Osteocyte (in vitro differentiated cells): ENCODE measurements around the gene GLMN. TPM values are rescaled to one million over a fixed set of nuclear protein-coding genes. Genes with fewer than 3 reads are reported as not detected.
A peak's percentile ranks its signal among the peaks of the same experiment; 100 is the strongest.

Experiments used
- DNase-seq: peaks from one replicate; pipeline ENCODE4 v3.0.0; 2021; ENCODE audit warnings: mixed read lengths; ENCODE audit not compliant: unreplicated experiment; ENCODE audit errors: extremely low spot score
- H3K27ac Mint-ChIP-seq: one replicate; pipeline ENCODE4 v1.8.0; 2021; ENCODE audit warnings: mild to moderate bottlenecking, mixed read lengths; ENCODE audit not compliant: unreplicated experiment
- H3K27me3 Mint-ChIP-seq: one replicate; pipeline ENCODE4 v1.8.0; 2021; ENCODE audit warnings: mixed read lengths; ENCODE audit not compliant: unreplicated experiment
- H3K36me3 Mint-ChIP-seq: one replicate; pipeline ENCODE4 v1.8.0; 2021; ENCODE audit warnings: mixed read lengths; ENCODE audit not compliant: unreplicated experiment
- H3K4me1 Mint-ChIP-seq: one replicate; pipeline ENCODE4 v1.8.0; 2021; ENCODE audit warnings: mixed read lengths; ENCODE audit not compliant: unreplicated experiment
- H3K4me3 Mint-ChIP-seq: one replicate; pipeline ENCODE4 v1.8.0; 2021; ENCODE audit warnings: mild to moderate bottlenecking, moderate library complexity, mixed read lengths; ENCODE audit not compliant: unreplicated experiment
- H3K9me3 Mint-ChIP-seq: one replicate; pipeline ENCODE4 v1.8.0; 2021; ENCODE audit warnings: mixed read lengths; ENCODE audit not compliant: unreplicated experiment
- long read RNA-seq: library from polyadenylated mRNA; unstranded; transcript quantifications from one replicate; pipeline ENCODE4 v2.0.0, GENCODE V29; 2021
- total RNA-seq: library from RNA; stranded (reverse); gene quantifications from 2 replicates; pipeline ENCODE4 v1.2.1, GENCODE V29; 2021
- TF ChIP-seq, protein P1 (sequence below): fragments of 200-600 bp; sonication (generic); IDR thresholded peaks from 2 replicates; pipeline ENCODE4 v1.5.0; 2021; ENCODE audit warnings: antibody characterized with exemption, mild to moderate bottlenecking, moderate library complexity

GLMN gene, protein sequence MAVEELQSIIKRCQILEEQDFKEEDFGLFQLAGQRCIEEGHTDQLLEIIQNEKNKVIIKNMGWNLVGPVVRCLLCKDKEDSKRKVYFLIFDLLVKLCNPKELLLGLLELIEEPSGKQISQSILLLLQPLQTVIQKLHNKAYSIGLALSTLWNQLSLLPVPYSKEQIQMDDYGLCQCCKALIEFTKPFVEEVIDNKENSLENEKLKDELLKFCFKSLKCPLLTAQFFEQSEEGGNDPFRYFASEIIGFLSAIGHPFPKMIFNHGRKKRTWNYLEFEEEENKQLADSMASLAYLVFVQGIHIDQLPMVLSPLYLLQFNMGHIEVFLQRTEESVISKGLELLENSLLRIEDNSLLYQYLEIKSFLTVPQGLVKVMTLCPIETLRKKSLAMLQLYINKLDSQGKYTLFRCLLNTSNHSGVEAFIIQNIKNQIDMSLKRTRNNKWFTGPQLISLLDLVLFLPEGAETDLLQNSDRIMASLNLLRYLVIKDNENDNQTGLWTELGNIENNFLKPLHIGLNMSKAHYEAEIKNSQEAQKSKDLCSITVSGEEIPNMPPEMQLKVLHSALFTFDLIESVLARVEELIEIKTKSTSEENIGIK
- total RNA-seq, result 11.8 and 12.1 TPM in 2 replicates
- long read RNA-seq, transcript GLMN-201 (19 exons, 1,995 nt), result major isoform, 57 of 90 reads
- long read RNA-seq, partial matches to known transcripts, result 9 of 90 reads
- long read RNA-seq, other reads (novel, unspliced or antisense), result 24 of 90 reads

DNA sequence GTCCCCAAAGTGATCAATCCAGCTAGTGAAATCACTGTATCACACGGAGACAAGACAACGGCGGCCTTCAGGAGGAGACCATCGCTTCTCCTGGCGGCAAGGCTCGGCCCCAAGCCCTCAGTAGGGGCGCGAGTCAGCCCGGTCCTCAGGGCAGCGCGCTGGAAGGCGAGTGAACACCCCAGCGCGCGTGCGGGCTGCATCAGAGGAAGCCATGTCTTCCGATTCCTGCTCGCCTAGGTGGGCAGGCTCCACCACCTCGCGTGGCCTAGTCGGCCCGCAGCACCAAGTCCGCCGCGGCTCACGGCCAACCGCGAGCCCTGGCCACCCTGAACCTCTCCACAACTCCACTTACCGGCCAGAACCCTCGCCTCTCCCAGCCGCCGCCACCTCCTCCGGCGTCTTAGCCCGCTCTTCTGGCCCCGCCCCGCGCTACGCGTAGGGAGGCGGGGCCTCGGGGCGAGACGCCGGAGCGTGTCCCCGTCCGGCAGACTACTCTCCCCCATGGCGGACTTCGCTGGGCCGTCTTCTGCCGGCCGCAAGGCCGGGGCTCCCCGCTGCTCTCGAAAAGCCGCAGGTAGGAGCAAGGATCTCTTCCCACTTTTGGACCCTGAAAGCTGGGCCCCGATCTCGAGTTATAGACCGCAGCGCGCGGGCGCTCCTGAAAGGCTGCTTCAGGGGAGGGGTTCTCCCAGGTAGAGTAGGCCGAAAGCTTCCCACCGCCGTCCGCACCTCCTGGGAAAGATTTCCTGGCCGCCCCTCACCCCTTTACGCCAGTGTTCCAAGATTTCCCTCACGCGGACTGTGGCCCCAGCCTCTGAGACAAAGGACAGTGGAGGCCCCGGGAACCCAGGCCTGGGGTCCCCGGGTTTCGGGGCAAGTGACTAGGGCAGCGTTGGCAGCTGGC is at the start of gene GLMN, which contains the start of gene RPAP2:
GLMN (minus strand) TSS at position 415 of the 904 bp plus-strand sequence. CDS start 988 bp downstream, outside the sequence.
RPAP2 (plus strand) TSS at position 487 of the 904 bp plus-strand sequence; CDS start at position 502, 15 bp downstream.
- Mint-ChIP-seq H3K36me3 (peaks cover 17% of the 10 kb centered on the region), H3K27ac (peak within 1 kb of the TSS; percentile 98), H3K9me3 (no peaks in the 10 kb centered on the region), H3K27me3 (no peaks in the 10 kb centered on the region), H3K4me1 (peaks cover 20% of the 10 kb centered on the region), H3K4me3 (peak within 1 kb of the TSS; percentile 98)
- DNase-seq, result peak; percentile 95
- TF ChIP-seq, protein P1, sequence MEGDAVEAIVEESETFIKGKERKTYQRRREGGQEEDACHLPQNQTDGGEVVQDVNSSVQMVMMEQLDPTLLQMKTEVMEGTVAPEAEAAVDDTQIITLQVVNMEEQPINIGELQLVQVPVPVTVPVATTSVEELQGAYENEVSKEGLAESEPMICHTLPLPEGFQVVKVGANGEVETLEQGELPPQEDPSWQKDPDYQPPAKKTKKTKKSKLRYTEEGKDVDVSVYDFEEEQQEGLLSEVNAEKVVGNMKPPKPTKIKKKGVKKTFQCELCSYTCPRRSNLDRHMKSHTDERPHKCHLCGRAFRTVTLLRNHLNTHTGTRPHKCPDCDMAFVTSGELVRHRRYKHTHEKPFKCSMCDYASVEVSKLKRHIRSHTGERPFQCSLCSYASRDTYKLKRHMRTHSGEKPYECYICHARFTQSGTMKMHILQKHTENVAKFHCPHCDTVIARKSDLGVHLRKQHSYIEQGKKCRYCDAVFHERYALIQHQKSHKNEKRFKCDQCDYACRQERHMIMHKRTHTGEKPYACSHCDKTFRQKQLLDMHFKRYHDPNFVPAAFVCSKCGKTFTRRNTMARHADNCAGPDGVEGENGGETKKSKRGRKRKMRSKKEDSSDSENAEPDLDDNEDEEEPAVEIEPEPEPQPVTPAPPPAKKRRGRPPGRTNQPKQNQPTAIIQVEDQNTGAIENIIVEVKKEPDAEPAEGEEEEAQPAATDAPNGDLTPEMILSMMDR, result peak; percentile 34

DNA sequence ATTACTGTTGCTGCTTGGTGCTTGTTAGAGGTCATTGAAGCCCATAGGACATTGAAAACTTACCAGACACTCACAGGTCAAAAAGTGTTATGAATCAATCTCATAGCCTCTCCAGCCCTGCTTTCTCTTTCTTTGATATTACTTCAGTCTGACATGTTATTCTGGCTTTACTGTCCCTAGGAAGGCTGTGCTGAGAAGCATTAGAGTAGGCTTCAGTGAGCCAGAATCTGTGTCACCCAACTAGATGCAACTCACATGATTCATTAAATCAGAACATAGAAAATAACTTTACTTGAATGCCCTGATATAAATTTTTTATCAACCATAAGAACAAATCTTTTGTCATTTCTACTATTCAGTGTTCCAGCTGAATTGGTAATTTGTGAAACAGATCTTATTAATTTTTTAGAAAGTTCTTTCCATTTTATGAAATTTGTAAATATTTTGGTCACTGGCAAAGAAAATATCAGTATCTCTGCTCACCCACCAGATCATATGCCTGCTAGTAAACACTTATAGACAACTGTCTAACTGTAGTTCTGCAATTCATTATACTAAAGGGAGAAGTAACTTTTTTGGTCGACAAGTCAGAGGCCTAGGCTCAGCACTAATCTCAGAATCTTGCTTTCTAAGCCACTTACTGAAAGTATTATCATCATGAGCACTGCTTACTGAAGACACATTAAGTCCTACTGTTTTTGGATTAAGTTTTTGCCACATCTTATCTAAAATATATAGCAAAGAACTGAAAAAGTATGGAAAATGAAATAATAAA is 48.3 kb upstream of the GLMN start:
- H3K36me3 Mint-ChIP-seq, result peaks cover 33% of the 10 kb centered on the region
- H3K4me1 Mint-ChIP-seq, result no peaks in the 10 kb centered on the region
- H3K4me3 Mint-ChIP-seq, result no peak overlapping the region
- H3K27ac Mint-ChIP-seq, result no peak overlapping the region
- H3K9me3 Mint-ChIP-seq, result no peaks in the 10 kb centered on the region
- TF ChIP-seq, protein P1, result no peak
- no peaks in the 10 kb centered on the region for H3K27me3 Mint-ChIP-seq
- no peak for DNase-seq

DNA sequence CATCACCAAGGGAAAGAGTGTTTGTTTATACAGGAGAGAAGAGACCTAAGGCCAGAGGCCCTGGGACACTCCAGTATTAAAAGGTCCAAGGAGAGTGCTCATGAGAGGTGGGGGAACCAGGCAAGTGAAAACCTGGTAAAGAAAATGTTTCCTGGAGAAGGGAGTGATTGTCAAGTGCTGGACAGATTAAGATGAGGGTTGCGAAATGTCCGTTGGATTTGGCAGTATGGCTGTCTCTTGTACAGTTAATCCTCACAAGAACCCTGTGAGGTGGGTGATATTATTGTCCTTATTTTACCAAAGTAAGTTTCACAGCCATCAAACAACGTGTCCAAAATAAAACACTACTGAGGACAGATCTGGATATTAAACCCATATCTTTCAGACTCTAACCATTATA is 44.3 kb upstream of the GLMN start:
- Mint-ChIP-seq H3K4me3 (no peak overlapping the region), H3K36me3 (peaks cover 25% of the 10 kb centered on the region), H3K9me3 (no peaks in the 10 kb centered on the region), H3K27me3 (no peaks in the 10 kb centered on the region), H3K4me1 (no peaks in the 10 kb centered on the region), H3K27ac (no peak overlapping the region)
- no peak for DNase-seq
- TF ChIP-seq, protein P1, result no peak

DNA sequence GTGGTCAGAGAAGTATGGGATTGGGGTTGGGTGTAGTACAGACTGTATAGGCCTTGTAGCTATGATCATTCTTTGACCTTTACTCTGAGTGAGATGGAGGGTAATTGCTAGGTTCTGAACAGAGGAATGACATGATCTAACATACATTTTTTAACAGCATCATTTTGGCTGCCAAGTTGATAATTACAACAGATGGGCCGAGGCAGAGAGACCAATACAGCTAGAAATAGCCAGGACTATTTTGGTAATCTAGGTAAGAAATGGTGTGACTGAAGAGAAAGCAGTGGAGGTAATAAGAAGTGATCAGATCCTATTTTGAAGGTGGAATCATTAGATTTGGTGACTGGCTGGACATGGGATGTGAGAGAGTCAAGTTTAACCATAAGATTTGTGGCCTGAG is 43.6 kb upstream of the GLMN start:
- TF ChIP-seq, protein P1, result no peak
- H3K27ac Mint-ChIP-seq, result no peak overlapping the region
- peaks cover 24% of the 10 kb centered on the region for H3K36me3 Mint-ChIP-seq
- H3K4me3 Mint-ChIP-seq, result no peak overlapping the region
- no peaks in the 10 kb centered on the region for H3K9me3 Mint-ChIP-seq
- no peaks in the 10 kb centered on the region for H3K4me1 Mint-ChIP-seq
- DNase-seq, result no peak
- no peaks in the 10 kb centered on the region for H3K27me3 Mint-ChIP-seq
